ENCODE results near the gene NCKAP5.

DNA sequence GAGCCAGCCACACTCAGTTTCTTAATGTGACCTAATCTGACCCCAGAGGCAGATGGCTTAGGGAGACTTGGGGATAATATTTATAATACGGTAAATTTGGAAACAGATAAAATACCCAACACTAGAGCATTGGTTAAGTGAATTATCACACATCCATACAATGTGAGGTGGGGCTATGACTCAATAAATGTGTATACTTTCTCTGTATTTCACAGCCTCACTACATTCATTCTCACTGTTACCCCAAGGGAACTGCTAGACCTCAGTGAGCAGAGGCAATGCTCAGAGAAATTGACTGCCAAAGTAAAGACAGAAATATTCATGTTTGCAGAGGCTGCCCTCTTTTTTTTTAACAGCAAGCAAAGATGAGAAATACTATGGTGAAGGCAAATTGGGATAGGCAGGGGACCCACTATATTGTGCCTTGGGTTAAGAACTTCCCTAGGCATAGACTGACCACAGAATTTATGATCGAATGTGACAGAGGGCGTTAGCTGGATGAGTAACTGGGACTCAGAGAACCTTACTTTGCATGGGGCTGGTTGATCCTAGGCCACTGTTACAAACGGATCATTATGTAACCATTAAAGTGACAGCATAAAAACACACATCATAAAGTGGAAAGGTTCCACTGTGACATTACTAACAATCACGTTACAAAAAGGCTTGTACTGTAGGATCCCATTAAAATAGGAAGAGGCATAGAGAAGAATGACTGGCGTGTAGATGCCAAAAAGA, 652.3 kb downstream of the NCKAP5 start:
- TF ChIP-seq, protein P1, sequence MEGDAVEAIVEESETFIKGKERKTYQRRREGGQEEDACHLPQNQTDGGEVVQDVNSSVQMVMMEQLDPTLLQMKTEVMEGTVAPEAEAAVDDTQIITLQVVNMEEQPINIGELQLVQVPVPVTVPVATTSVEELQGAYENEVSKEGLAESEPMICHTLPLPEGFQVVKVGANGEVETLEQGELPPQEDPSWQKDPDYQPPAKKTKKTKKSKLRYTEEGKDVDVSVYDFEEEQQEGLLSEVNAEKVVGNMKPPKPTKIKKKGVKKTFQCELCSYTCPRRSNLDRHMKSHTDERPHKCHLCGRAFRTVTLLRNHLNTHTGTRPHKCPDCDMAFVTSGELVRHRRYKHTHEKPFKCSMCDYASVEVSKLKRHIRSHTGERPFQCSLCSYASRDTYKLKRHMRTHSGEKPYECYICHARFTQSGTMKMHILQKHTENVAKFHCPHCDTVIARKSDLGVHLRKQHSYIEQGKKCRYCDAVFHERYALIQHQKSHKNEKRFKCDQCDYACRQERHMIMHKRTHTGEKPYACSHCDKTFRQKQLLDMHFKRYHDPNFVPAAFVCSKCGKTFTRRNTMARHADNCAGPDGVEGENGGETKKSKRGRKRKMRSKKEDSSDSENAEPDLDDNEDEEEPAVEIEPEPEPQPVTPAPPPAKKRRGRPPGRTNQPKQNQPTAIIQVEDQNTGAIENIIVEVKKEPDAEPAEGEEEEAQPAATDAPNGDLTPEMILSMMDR (IDR thresholded peaks at IDR 0.05; ENCODE audit: low read depth, low read length): no peak
- no peak for TF ChIP-seq POLR2A (IDR thresholded peaks at IDR 0.05; ENCODE audit: extremely low read depth, insufficient read length)
- TF ChIP-seq, protein P2, sequence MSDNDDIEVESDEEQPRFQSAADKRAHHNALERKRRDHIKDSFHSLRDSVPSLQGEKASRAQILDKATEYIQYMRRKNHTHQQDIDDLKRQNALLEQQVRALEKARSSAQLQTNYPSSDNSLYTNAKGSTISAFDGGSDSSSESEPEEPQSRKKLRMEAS (IDR thresholded peaks at IDR 0.05; ENCODE audit: low read depth, low read length): no peak

Data from NB4 (cell line).